Ovary (tissue), 9 donors: ENCODE results near the gene TNKS1BP1. TPM values are rescaled to one million over a fixed set of nuclear protein-coding genes. Genes with fewer than 3 reads are reported as not detected.
"Not testable (repeated sequence)": the region's sequence is repeated elsewhere in the genome, so short reads cannot be mapped to it uniquely, and the experiment has no call there.

Experiments used
- DNase-seq, 5 donors: peaks; one replicate each; pipeline ENCODE4 v3.0.0-alpha.2; 2019 to 2020
- H3K27ac ChIP-seq, 2 donors: fragments of 200-600 bp; one replicate each; pipeline versions ENCODE4 v1.5.1 to v1.8.0; 2019 to 2022
- H3K27me3 ChIP-seq: fragments of 200-600 bp; one replicate; pipeline ENCODE4 v1.8.0; 2022
- H3K36me3 ChIP-seq: fragments of 200-600 bp; sonication (generic); one replicate; pipeline ENCODE4 v1.5.1; 2019
- H3K4me1 ChIP-seq: one replicate; pipeline ENCODE4 v1.8.1; 2013; ENCODE audit warnings: mild to moderate bottlenecking, moderate library complexity; ENCODE audit not compliant: insufficient read depth
- H3K4me3 ChIP-seq: fragments of 200-600 bp; sonication (generic); one replicate; pipeline ENCODE4 v1.5.1; 2017
- H3K9me3 ChIP-seq, 2 donors: fragments of 200-600 bp in 1 of 2; sonication (generic) in 1 of 2; one replicate each; pipeline versions ENCODE4 v1.5.1 to v1.8.1; 2013 to 2019; ENCODE audit warnings: mild to moderate bottlenecking in 1 of 2, moderate library complexity in 1 of 2
- CTCF ChIP-seq, 3 donors: fragments of 450-650 bp in 2 of 3; fragments of 200-600 bp in 1 of 3; IDR thresholded peaks; one replicate each; pipeline versions ENCODE4 v1.5.1 to v1.8.0; 2016 to 2022; ENCODE audit warnings: antibody characterized with exemption in 3 of 3, mild to moderate bottlenecking in 1 of 3
- EP300 ChIP-seq: sonication (generic); formaldehyde crosslinking; IDR thresholded peaks from one replicate; pipeline ENCODE4 v1.6.1; 2017; ENCODE audit warnings: antibody characterized with exemption
- POLR2A ChIP-seq: fragments of 450-650 bp; IDR thresholded peaks from one replicate; pipeline ENCODE4 v1.6.1; 2017; ENCODE audit warnings: antibody characterized with exemption, mild to moderate bottlenecking, moderate library complexity
- WGBS, 3 donors: extraction: QIAGEN DNeasy Blood & Tissue Kit in 1 of 3; methylation state at CpG; one replicate each; pipeline versions ENCODE4 v1.1.5 to v1.1.7; 2013 to 2017; 5-methylcytosine and 5-hydroxymethylcytosine counted together
- intact Hi-C, 4 donors: fragments of 100-400 bp; cut with DNase I; formaldehyde crosslinking; loops; one replicate each; pipeline versions ENCODE4 v1.11.0 to v1.15.1; 2022 to 2023
- polyA plus RNA-seq, 2 donors: library from polyadenylated mRNA; stranded (reverse); fragments of 200-250 nt in 1 of 2; fragments of 350-450 nt in 1 of 2; fragmentation: Illumina TruSeq in 1 of 2; extraction: RNeasy Lipid Tissue Mini Kit (QIAGEN cat#74804) in 1 of 2; gene quantifications; one replicate each; pipeline ENCODE4 v1.2.3, GENCODE V29; 2013 to 2014
- total RNA-seq, 7 donors: library from RNA; depleted of rRNA in 2 of 7; stranded (reverse); fragments of >200 nt in 2 of 7; fragmentation: NEBNext Ultra II Directional in 3 of 7; extraction: Animal tissue kit (Norgen Biotek cat#: 25700) in 3 of 7; gene quantifications; one replicate each; pipeline versions ENCODE4 v1.1.0 to v1.2.4, GENCODE V29; 2016 to 2023
- donor health status: DM: no; HTN: no; CAD: no; lungs with moderate emphysema.
- donor health status: DM: no; HTN: no; CAD: no.
- donor health status: Bipolar disorder and iron deficiency.
- donor health status: DM: yes; HTN: yes; CAD: no.
- donor health status: DM: no; HTN: no; CAD: no.
- donor health status: DM: yes; HTN: yes; CAD: no.

The TNKS1BP1 gene
- total and polyA plus RNA-seq, 9 donors: 45.2 to 230 (median 132) TPM

- no peak for DNase-seq
- H3K4me1 ChIP-seq: peaks cover 6% of the 10 kb centered on the region
- no peak for TF ChIP-seq POLR2A
- TF ChIP-seq CTCF (IDR thresholded peaks at IDR 0.05): no peak
- no peak for TF ChIP-seq EP300
- H3K9me3 ChIP-seq: no peaks in the 10 kb centered on the region
- 24 to 39% (median 33%) methylated on average over 1 of the region's 1 CpG for WGBS, 3 donors
- no peak overlapping the region for H3K4me3 ChIP-seq
- H3K36me3 ChIP-seq: no peaks in the 10 kb centered on the region
- H3K27ac ChIP-seq: no peak overlapping the region
- intact Hi-C loops: no loop called here
- no peaks in the 10 kb centered on the region for H3K27me3 ChIP-seq
These were observed 34.5 kb downstream of the TNKS1BP1 start for GRCh38 chr11:57290288-57290687.

- no peaks in the 10 kb centered on the region for H3K36me3 ChIP-seq
- DNase-seq: no peak
- intact Hi-C loops: no loop called here
- TF ChIP-seq CTCF (IDR thresholded peaks at IDR 0.05) (no peak), EP300 (no peak), POLR2A (no peak)
- H3K27me3 ChIP-seq: no peaks in the 10 kb centered on the region
- peaks cover 6% of the 10 kb centered on the region for H3K4me1 ChIP-seq
- H3K9me3 ChIP-seq: no peaks in the 10 kb centered on the region
- H3K4me3 ChIP-seq: no peak overlapping the region
- 17 to 23% (median 22%) methylated on average over 11 of the region's 11 CpGs for WGBS, 3 donors
- H3K27ac ChIP-seq: no peak overlapping the region
These were observed 35.8 kb downstream of the TNKS1BP1 start for GRCh38 chr11:57288771-57289579.

- H3K4me1 ChIP-seq: peaks cover 6% of the 10 kb centered on the region
- no peak for TF ChIP-seq EP300
- TF ChIP-seq POLR2A: no peak
- no peak for TF ChIP-seq CTCF (IDR thresholded peaks at IDR 0.05)
- H3K27ac ChIP-seq: no peak overlapping the region
- no peak for DNase-seq
- H3K36me3 ChIP-seq: no peaks in the 10 kb centered on the region
- no peak overlapping the region for H3K4me3 ChIP-seq
- 85 to 93% (median 90%) methylated on average over 3 of the region's 3 CpGs for WGBS, 3 donors
- H3K27me3 ChIP-seq: no peaks in the 10 kb centered on the region
- no peaks in the 10 kb centered on the region for H3K9me3 ChIP-seq
- intact Hi-C loops: no loop called here
These were observed 36.9 kb downstream of the TNKS1BP1 start for GRCh38 chr11:57287884-57288283.

- no peak for DNase-seq
- Histone ChIP-seq H3K27ac (no peak overlapping the region), H3K36me3 (no peaks in the 10 kb centered on the region)
These were observed 41.3 kb downstream of the TNKS1BP1 start for GRCh38 chr11:57283231-57283990.

GRCh38 chr11:57281546-57281945 lies 43.2 kb downstream of the TNKS1BP1 start:
- H3K4me3 ChIP-seq, H3K27ac ChIP-seq, DNase-seq, H3K4me1 ChIP-seq, H3K36me3 ChIP-seq, H3K27me3 ChIP-seq, H3K9me3 ChIP-seq, intact Hi-C loops: not testable (repeated sequence)
- 81 to 90% (median 83%) methylated on average over 6 of the region's 6 CpGs for WGBS, 3 donors

More at GRCh38 chr11:57283231-57283990, 41.3 kb downstream of the TNKS1BP1 start:
- Histone ChIP-seq H3K4me1 (no peaks in the 10 kb centered on the region), H3K9me3 (no peaks in the 10 kb centered on the region), H3K4me3 (no peak overlapping the region), H3K27me3 (no peaks in the 10 kb centered on the region)
- TF ChIP-seq POLR2A: no peak
- intact Hi-C loops: no loop called here
- 92 to 94% (median 94%) methylated on average over 2 of the region's 2 CpGs for WGBS, 3 donors
